ENCODE data around the gene CYP24A1.

CYP24A1 gene

GRCh38 chr20:54155736-54156317 is 18.0 kb downstream of the CYP24A1 start:
- DNase-seq (ENCODE audit: low spot score): no peak

- no peak for DNase-seq (ENCODE audit: low spot score)
Measured at GRCh38 chr20:54154439-54154838, 19.3 kb downstream of the CYP24A1 start.

DNA sequence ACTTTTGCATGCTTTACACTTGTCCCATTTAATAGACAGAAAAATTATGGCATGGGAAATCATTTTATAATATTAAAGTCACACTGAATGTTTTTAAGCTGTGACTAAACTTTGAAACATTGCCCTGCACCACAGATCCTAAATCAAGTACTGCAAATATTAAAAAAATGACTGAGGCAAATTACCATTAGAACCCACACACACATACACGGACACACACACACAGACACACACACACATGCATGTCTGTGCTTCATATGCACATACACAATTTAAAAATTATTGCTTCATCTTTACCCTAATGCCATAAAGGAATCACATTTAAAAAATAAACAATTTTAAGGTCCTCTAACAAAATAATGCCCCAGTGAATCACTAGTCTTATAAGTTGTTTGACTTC is 19.9 kb downstream of the CYP24A1 start:
- DNase-seq (ENCODE audit: low spot score): no peak

DNA sequence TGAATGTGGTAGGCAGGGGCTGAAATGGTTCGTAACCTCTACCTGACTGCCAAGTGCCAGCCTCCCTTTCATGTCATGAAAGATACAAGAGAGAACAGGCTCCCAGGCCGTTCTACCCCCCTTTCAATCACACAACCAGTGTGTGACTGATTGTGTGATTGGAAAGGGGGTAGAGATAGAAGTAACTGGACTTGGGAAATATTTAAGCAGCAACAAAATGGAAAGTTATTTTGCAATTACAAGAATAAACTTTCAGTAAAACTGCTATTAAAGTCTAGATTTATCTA is 20.8 kb downstream of the CYP24A1 start:
- no peak for DNase-seq (ENCODE audit: low spot score)

- DNase-seq (ENCODE audit: low spot score): no peak
Measured at GRCh38 chr20:54152227-54153040, 21.4 kb downstream of the CYP24A1 start.

DNA sequence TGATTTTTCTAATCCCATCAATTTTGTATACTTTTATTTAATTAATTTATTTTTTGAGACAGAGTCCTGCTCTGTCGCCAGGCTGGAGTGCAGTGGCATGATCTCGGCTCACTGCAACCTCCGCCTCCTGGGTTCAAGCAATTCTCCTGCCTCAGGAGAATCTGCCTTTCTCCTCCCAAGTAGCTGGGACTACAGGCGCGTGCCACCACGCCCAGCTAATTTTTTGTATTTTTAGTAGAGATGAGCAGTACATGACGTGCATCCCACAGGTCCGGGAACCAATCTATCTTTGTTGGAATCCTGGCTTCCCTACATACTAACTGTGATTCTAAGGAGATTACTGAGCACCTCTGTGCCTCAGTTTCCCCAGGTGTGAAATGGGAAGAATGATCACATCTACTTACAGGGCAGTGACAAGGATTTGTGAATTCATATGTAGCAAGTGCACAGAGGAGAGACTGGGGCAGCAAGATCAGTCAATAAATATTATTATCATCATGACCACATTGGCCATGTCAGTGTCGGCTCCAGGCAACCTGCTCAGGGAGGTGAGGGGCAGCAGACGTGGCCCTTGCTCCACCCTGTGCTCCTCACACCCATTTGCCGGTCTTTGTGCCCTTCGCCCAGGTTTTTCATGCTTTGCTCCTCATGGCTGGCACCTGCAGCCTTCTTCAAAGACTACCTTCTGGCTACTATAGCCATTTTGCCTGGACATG is 22.1 kb downstream of the CYP24A1 start:
- DNase-seq (ENCODE audit: low spot score): no peak

DNA sequence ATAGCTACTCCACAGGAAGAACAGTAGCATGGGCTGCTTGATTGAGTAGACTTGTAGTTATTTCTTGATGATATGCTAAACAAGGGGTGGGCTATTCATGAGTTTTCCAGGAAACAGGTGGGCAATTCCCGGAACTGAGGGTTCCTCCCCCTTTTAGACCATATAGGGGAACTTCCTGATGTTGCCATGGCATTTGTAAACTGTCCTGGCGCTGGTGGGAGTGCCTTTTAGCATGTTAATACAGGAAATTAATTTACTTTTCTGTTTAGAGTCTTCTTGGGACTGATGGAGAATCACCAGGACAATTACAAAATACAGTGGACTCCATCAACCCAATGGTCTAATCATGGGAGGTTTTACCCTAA is 22.7 kb downstream of the CYP24A1 start:
- DNase-seq (ENCODE audit: low spot score): no peak

- DNase-seq (ENCODE audit: low spot score): no peak
Measured at GRCh38 chr20:54149765-54150264, 24.0 kb downstream of the CYP24A1 start.

DNA sequence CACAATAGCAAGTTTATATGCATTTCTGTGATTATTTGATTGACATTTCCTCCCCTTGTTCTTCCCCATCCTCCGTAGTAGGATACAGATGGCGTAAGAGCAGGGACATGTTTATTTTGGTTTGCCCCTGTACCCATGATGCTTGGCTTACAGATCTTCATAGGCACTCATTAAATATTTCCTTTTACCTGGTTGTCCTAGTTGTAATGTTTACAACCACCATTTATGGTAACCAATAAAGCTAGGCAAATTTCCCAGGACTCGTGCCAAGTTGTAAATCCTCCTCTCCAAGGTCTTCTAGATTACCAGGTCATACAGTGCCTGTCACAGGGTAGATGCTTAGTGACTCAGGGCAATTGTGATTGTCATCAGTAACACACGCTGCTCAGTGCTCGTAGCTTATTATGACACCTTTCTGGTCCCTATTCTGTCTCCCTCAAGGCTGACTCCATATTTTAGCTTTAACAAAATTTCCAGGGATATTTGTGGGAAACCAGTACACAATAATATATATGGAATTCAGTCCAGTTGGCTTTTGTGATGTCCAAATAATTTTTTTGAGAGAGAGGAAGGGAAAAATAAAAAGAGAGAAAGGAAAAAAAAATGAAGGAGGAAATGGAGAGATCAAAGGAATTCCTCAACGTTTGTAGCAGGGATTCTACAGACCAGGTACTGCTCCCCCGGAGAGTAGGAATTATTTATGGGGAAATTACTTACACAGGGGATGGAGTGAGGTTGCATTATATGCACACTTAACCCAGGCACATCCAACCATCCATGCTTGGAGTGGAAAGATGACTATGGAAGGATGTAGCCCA is 24.6 kb downstream of the CYP24A1 start:
- DNase-seq (ENCODE audit: low spot score): no peak

- no peak for DNase-seq (ENCODE audit: low spot score)
Measured at GRCh38 chr20:54146672-54147071, 27.1 kb downstream of the CYP24A1 start.

DNA sequence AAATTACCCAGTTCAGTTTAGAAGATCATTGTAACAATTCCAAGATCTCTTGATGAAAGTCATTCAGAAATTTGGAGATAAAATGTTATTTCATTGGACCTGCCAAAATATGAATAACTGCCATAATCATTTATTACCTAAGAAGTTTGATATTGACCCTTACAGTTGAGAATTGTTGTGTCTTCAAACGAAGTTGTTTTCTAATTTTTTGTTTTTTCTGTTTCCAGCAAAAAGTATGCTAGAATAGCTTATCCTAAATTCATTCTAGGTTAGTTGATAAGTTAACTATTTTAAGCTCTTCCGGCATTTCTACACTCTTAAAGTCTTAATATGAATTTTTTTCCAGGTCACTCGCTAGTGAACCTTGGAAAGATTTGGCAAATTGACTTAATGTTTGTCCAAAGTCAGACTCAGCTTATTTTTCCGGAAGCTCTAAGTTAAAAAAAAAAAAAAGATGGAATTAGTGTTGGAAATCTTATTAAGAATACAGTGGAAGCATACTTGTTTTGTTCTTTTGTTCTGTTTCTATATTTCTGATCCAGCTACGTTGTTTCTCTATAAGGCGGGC is 28.9 kb downstream of the CYP24A1 start:
- no peak for DNase-seq (ENCODE audit: low spot score)

GRCh38 chr20:54140927-54141566 is 32.7 kb downstream of the CYP24A1 start:
- DNase-seq (ENCODE audit: low spot score): no peak

DNA sequence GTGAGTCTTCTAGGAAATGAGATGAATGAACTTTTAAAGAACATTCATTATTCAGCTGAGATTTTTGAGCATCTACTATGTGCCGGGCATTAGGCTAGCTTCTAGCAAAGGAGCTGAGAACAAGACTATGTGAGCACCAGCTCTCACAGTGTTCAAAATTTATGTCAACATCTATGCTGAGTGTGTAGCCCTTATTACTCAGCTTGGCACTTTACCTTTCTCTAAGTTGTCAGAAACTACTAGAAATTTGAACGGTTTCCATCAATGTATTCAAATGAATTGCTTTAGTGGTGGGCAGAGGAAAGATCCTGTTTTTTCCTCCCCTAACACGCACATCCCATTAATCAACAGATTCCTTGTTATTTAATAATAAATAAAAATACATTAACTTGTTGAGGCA is 33.3 kb downstream of the CYP24A1 start:
- no peak for DNase-seq (ENCODE audit: low spot score)

DNA sequence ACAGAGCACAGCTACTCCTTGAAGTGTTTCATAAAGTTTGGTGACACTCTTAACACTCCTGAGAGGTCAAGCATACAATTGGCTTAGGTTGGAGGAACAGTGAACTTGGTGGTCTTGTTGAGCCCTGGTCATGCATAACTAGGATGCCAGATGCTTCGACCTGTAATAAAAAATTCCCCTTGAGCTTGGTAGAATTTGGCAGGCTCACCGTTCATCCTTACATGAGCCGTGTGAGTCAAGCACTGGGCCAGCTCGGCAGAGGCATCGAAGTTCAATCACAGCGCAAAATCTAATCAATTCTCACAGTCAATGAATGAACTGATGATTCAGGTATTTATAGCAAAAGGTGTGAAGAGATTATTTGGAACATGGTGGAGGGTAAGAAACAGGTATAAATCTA is 33.7 kb downstream of the CYP24A1 start:
- no peak for DNase-seq (ENCODE audit: low spot score)

DNA sequence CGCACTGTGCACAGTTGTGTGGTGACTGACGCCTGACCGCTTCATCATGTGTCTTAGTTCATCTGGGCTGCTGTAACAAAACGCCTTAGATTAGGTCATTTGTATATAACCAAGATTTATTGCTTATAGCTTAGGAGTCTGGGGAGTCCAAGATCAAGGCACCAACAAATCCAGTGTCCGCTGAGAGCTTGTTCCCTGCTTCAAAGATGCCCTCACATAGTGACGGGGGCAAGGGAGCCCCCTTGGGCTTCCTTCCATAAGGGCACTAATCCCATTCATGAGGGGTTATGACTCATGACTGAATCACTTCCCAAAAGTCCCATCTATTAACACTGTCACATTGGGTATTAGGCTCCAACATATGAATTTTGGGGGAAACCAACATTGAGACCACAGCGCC is 34.6 kb downstream of the CYP24A1 start:
- no peak for DNase-seq (ENCODE audit: low spot score)

- no peak for DNase-seq (ENCODE audit: low spot score)
Measured at GRCh38 chr20:54138427-54138826, 35.4 kb downstream of the CYP24A1 start.

GRCh38 chr20:54137115-54137514 is 36.7 kb downstream of the CYP24A1 start:
- no peak for DNase-seq (ENCODE audit: low spot score)

DNA sequence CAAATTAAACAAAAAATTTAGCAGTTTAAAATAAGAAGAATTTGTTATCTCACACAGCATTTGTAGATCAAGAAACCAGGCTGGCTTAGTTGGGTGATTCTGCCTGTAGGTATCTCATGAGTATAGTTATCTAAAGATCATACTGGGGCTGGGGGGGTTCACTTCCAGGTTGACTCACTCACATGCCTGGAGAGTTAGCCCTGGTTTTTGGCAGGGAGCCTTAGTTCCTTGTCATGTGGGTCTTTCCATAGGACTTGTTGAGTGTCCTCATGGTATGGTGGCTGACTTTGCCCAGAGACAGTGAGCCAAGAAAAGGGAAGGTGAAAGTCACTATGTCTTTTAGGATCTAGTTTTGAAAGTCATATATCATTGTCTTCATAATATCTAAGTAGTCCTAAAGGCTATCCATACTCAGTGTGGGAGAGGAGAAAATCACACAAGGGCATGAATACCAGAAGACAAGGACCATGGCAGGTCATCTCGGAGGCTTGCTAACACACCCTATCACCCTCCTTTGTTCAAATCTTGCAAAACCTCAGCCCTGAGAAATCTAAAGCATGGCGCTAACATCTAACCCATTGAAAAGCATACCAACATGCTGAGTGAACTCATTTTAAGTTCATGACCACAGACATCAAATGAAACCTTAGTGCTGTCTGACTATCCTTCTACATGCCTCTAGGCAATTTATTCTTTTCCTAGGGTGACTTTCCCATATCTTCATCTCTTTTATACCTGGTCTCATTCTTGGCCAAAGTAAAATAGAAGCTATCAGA is 39.2 kb downstream of the CYP24A1 start:
- no peak for DNase-seq (ENCODE audit: low spot score)

GRCh38 chr20:54133434-54134427 is 40.1 kb downstream of the CYP24A1 start:
- no peak for DNase-seq (ENCODE audit: low spot score)
